ENCODE data around the gene PRDM16.

PRDM16 gene

GRCh38 chr1:3417934-3418333, 348.9 kb downstream of the PRDM16 start:
- Histone ChIP-seq H3K4me1 (ENCODE audit: control insufficient read depth, insufficient read depth, low read length) (peaks cover 20% of the 10 kb centered on the region), H3K36me3 (ENCODE audit: control insufficient read depth in 2 of 2, insufficient read depth in 1 of 2, low read length in 2 of 2) (peaks cover 0 to 27% of the 10 kb centered on the region in 2 experiments; a peak in 1 of 3 replicates), H3K27ac (ENCODE audit: extremely low read depth, low read depth, low read length) (no peak overlapping the region; the same call in 1 of the 2 replicates), H3K9me3 (ENCODE audit: control insufficient read depth, insufficient read depth, low read depth, low read length) (no peaks in the 10 kb centered on the region), H3K4me3 (ENCODE audit: low read depth, low read length) (no peak overlapping the region)
- POLR2A ChIA-PET: no interaction called here
- no peak for TF ChIP-seq ZNF623 (tag by site-specific recombination; IDR thresholded peaks at IDR 0.05)
- TF ChIP-seq ZBTB26 (tag by site-specific recombination; optimal IDR thresholded peaks at IDR 0.05): no peak
- no peak for TF ChIP-seq ZNF610 (tag by site-specific recombination; IDR thresholded peaks at IDR 0.05; ENCODE audit: borderline replicate concordance)
- TF ChIP-seq ZNF157 (tag by site-specific recombination; IDR thresholded peaks at IDR 0.05): no peak
- TF ChIP-seq OVOL3 (tag by site-specific recombination; IDR thresholded peaks at IDR 0.05): no peak
- TF ChIP-seq ZNF354C (tag by site-specific recombination; IDR thresholded peaks at IDR 0.05; ENCODE audit: borderline replicate concordance, low read depth): no peak
- no peak for TF ChIP-seq ZNF266 (tag by site-specific recombination; IDR thresholded peaks at IDR 0.05; ENCODE audit: low read depth)
- no peak for TF ChIP-seq ZNF701 (tag by site-specific recombination; IDR thresholded peaks at IDR 0.05)
- no peak for TF ChIP-seq TSHZ1 (tag by site-specific recombination; IDR thresholded peaks at IDR 0.05; ENCODE audit: borderline replicate concordance)
- no peak for TF ChIP-seq ZNF513 (tag by site-specific recombination; IDR thresholded peaks at IDR 0.05)
- TF ChIP-seq PRDM1 (tag by site-specific recombination; IDR thresholded peaks at IDR 0.05): no peak
- no peak for TF ChIP-seq ZNF585B (tag by site-specific recombination; IDR thresholded peaks at IDR 0.05)
- CTCF ChIA-PET: interaction anchor here (0.5 to 1.5 kb wide), 2 partner anchors 11 to 421 kb away, joined by 3 to 5 read pairs; no protein-coding TSS in a partner anchor

GRCh38 chr1:3418600-3418999, 349.6 kb downstream of the PRDM16 start:
- Histone ChIP-seq H3K9me3 (ENCODE audit: control insufficient read depth, insufficient read depth, low read depth, low read length) (no peaks in the 10 kb centered on the region), H3K36me3 (ENCODE audit: control insufficient read depth in 2 of 2, insufficient read depth in 1 of 2, low read length in 2 of 2) (peaks cover 0 to 27% of the 10 kb centered on the region in 2 experiments; a peak in 1 of 3 replicates), H3K4me3 (ENCODE audit: low read depth, low read length) (no peak overlapping the region), H3K4me1 (ENCODE audit: control insufficient read depth, insufficient read depth, low read length) (peaks cover 20% of the 10 kb centered on the region), H3K27ac (ENCODE audit: extremely low read depth, low read depth, low read length) (peak overlapping the region; percentile 96)
- POLR2A ChIA-PET: interaction anchor here (1.6 kb wide), 1 partner anchor 16 kb away, joined by 4 read pairs; no protein-coding TSS in a partner anchor
- TF ChIP-seq GLIS2 (tag by site-specific recombination; IDR thresholded peaks at IDR 0.05): no peak
- no peak for TF ChIP-seq FEZF1 (tag by site-specific recombination; IDR thresholded peaks at IDR 0.05)
- TF ChIP-seq SETDB1 (IDR thresholded peaks at IDR 0.05; ENCODE audit: insufficient read length, low read length): no peak
- 0 out of 2 replicates have a peak, but pooled peaks have one; percentile 26 for TF ChIP-seq KLF9 (tag by site-specific recombination; IDR thresholded peaks at IDR 0.05; ENCODE audit: low read depth)
- TF ChIP-seq EGR2 (tag by site-specific recombination; IDR thresholded peaks at IDR 0.05; ENCODE audit: low read depth): peak; percentile 37; the same call in 1 of the 2 replicates
- TF ChIP-seq ZFHX2 (tag by site-specific recombination; conservative IDR thresholded peaks at IDR 0.05): 0 out of 2 replicates have a peak, but pooled peaks have one; percentile 35
- TF ChIP-seq ZNF169 (tag by site-specific recombination; IDR thresholded peaks at IDR 0.05): no peak
- no peak for TF ChIP-seq ZNF398 (tag by site-specific recombination; IDR thresholded peaks at IDR 0.05)
- CTCF ChIA-PET: no interaction called here
